ENCODE measurements around the gene ZRANB3. TPM values are rescaled to one million over a fixed set of nuclear protein-coding genes. Genes with fewer than 3 reads are reported as not detected.

Gene ZRANB3
- total and polyA plus RNA-seq, 4 donors: 2.5 to 7.2 (median 4.1) TPM

GRCh38 chr2:135121016-135121657, 409.9 kb downstream of the ZRANB3 start:
- H3K4me3 ChIP-seq (ENCODE audit: low read depth in 1 of 3, low read length in 3 of 3): no peak overlapping the region
- H3K27ac ChIP-seq (ENCODE audit: low read depth in 1 of 2, low read length in 2 of 2): no peak overlapping the region
- no peaks in the 10 kb centered on the region for H3K27me3 ChIP-seq (ENCODE audit: control insufficient read depth in 4 of 4, insufficient read depth in 4 of 4, low read length in 3 of 4)
- H3K4me1 ChIP-seq (ENCODE audit: control insufficient read depth in 4 of 4, insufficient read depth in 4 of 4, low read length in 3 of 4): no peaks in the 10 kb centered on the region
- peaks cover 0 to 15% (median 5%) of the 10 kb centered on the region in 4 donors for H3K36me3 ChIP-seq (ENCODE audit: control insufficient read depth in 4 of 4, insufficient read depth in 3 of 4, low read depth in 1 of 4, low read length in 3 of 4)
- DNase-seq (ENCODE audit: low spot score): no peak
- 68% methylated on average over 2 of the region's 2 CpGs for WGBS
- TF ChIP-seq MAX (IDR thresholded peaks at IDR 0.05) (no peak), GABPA (IDR thresholded peaks at IDR 0.05 in 1 of 2, conservative IDR thresholded peaks at IDR 0.05 in 1 of 2) (peak in 1 of 2 donors; percentile 18)
- H3K9ac ChIP-seq (ENCODE audit: low read depth in 1 of 2, low read length in 2 of 2): no peak overlapping the region
- no peaks in the 10 kb centered on the region for H3K9me3 ChIP-seq (ENCODE audit: control insufficient read depth in 4 of 4, low read length in 3 of 4)

- H3K27me3 ChIP-seq (ENCODE audit: control insufficient read depth in 4 of 4, insufficient read depth in 4 of 4, low read length in 3 of 4): no peaks in the 10 kb centered on the region
- H3K9me3 ChIP-seq (ENCODE audit: control insufficient read depth in 4 of 4, low read length in 3 of 4): no peaks in the 10 kb centered on the region
- no peak overlapping the region for H3K4me3 ChIP-seq (ENCODE audit: low read depth in 1 of 3, low read length in 3 of 3)
- H3K4me1 ChIP-seq (ENCODE audit: control insufficient read depth in 4 of 4, insufficient read depth in 4 of 4, low read length in 3 of 4): peaks cover 0 to 3% (median 0%) of the 10 kb centered on the region in 4 donors
- no peak overlapping the region for H3K9ac ChIP-seq (ENCODE audit: low read depth in 1 of 2, low read length in 2 of 2)
- no peak for TF ChIP-seq FOXA1 (IDR thresholded peaks at IDR 0.05)
- no peak for TF ChIP-seq TAF1 (conservative IDR thresholded peaks at IDR 0.05)
- TF ChIP-seq REST (IDR thresholded peaks at IDR 0.05): no peak
- no peak for TF ChIP-seq CTCF (IDR thresholded peaks at IDR 0.05; ENCODE audit: low read depth, low read length, missing input control)
- no peak for TF ChIP-seq JUND (IDR thresholded peaks at IDR 0.05)
- TF ChIP-seq HNF4G (IDR thresholded peaks at IDR 0.05): no peak
- no peak for TF ChIP-seq ATF3 (IDR thresholded peaks at IDR 0.05)
- TF ChIP-seq EGR1 (IDR thresholded peaks at IDR 0.05; ENCODE audit: low read depth in 2 of 2): no peak
- TF ChIP-seq YY1 (IDR thresholded peaks at IDR 0.05): no peak
- no peak for TF ChIP-seq GABPA (IDR thresholded peaks at IDR 0.05 in 1 of 2, conservative IDR thresholded peaks at IDR 0.05 in 1 of 2)
- no peak for TF ChIP-seq ZBTB33 (IDR thresholded peaks at IDR 0.05)
- TF ChIP-seq RAD21 (IDR thresholded peaks at IDR 0.05): no peak
- no peak for TF ChIP-seq SP1 (IDR thresholded peaks at IDR 0.05)
- no peak for TF ChIP-seq FOXA2 (IDR thresholded peaks at IDR 0.05)
- no peak for TF ChIP-seq RXRA (IDR thresholded peaks at IDR 0.05)
- no peak for TF ChIP-seq NR2F2 (IDR thresholded peaks at IDR 0.05)
- no peak for TF ChIP-seq HNF4A (conservative IDR thresholded peaks at IDR 0.05)
- H3K27ac ChIP-seq (ENCODE audit: low read depth in 1 of 2, low read length in 2 of 2): no peak overlapping the region
- DNase-seq (ENCODE audit: low spot score): no peak
- H3K36me3 ChIP-seq (ENCODE audit: control insufficient read depth in 4 of 4, insufficient read depth in 3 of 4, low read depth in 1 of 4, low read length in 3 of 4): peaks cover 0 to 5% (median 2%) of the 10 kb centered on the region in 4 donors
These were observed 411.4 kb downstream of the ZRANB3 start for GRCh38 chr2:135119582-135119981.

Data from liver (tissue), 9 donors.